ENCODE data around the gene VWA8.

VWA8 gene

DNA sequence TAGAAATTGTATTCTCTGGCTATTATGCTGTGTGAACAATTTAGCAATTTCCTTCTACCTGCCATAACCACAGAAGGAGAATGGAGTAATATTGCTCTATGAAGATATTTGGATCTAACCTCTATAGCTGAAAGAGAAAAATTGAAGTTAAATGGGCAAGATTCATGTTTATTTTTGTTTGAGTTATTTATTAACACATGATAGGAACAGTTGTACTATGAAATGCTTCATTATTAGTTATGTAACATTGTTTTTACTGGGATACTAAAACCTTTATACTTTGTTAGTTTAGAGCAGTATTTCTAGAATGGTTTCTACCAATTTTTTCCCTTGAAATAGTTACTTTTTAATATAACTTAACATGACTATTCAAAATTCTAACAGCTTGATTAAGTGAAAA is 27.3 kb upstream of the VWA8 start:
- Histone ChIP-seq H3K27ac (ENCODE audit: low read length) (no peak overlapping the region), H3K36me3 (ENCODE audit: control insufficient read depth in 2 of 2, insufficient read depth in 2 of 2, low read length in 2 of 2) (no peaks in the 10 kb centered on the region), H3K4me3 (ENCODE audit: low read length in 2 of 2) (no peak overlapping the region), H3K9me3 (ENCODE audit: control insufficient read depth in 2 of 2, low read length in 2 of 2) (no peaks in the 10 kb centered on the region), H3K9ac (ENCODE audit: low read length in 2 of 2) (no peak overlapping the region), H3K27me3 (ENCODE audit: control insufficient read depth in 1 of 2, insufficient read depth in 2 of 2, low read length in 2 of 2) (no peaks in the 10 kb centered on the region), H3K4me1 (ENCODE audit: control insufficient read depth, insufficient read depth, low read length) (no peaks in the 10 kb centered on the region)

DNA sequence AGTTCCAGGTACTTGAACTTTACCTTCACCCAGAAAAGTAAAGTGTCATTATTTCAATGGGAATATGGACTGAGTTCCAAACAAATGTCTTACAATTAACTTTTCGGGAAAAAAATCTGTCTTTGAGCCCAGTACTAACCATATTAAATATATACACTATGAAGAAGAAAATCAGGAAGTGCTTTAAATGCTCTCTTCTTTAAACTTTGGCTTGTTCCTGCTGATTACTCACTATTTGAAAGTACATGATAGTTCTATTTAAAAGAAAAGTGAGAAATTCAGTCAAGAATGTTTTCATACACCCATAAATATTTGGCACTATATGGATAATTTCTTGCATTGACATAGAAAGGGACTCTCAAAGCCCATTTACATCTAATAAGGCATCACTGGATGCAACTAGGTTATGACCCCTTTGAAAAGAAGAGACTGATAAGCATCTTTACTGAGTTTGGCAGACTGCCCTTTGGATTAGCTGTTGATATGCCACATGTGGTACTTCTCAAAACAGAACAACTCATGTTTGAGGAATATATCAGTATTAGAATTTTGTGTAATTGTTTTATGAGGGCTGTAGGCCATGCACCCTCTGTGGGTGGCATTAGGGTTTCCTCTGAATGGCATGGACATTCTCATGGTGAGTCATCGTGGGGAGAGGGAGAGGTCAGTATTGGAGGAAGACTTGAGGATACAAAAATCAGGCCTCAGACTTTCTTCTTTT is 25.0 kb upstream of the VWA8 start:
- Histone ChIP-seq H3K4me3 (ENCODE audit: low read length in 2 of 2) (no peak overlapping the region), H3K27ac (ENCODE audit: low read length) (no peak overlapping the region), H3K9ac (ENCODE audit: low read length in 2 of 2) (no peak overlapping the region), H3K4me1 (ENCODE audit: control insufficient read depth, insufficient read depth, low read length) (no peaks in the 10 kb centered on the region), H3K36me3 (ENCODE audit: control insufficient read depth in 2 of 2, insufficient read depth in 2 of 2, low read length in 2 of 2) (no peaks in the 10 kb centered on the region), H3K27me3 (ENCODE audit: control insufficient read depth in 1 of 2, insufficient read depth in 2 of 2, low read length in 2 of 2) (no peaks in the 10 kb centered on the region), H3K9me3 (ENCODE audit: control insufficient read depth in 2 of 2, low read length in 2 of 2) (no peaks in the 10 kb centered on the region)

DNA sequence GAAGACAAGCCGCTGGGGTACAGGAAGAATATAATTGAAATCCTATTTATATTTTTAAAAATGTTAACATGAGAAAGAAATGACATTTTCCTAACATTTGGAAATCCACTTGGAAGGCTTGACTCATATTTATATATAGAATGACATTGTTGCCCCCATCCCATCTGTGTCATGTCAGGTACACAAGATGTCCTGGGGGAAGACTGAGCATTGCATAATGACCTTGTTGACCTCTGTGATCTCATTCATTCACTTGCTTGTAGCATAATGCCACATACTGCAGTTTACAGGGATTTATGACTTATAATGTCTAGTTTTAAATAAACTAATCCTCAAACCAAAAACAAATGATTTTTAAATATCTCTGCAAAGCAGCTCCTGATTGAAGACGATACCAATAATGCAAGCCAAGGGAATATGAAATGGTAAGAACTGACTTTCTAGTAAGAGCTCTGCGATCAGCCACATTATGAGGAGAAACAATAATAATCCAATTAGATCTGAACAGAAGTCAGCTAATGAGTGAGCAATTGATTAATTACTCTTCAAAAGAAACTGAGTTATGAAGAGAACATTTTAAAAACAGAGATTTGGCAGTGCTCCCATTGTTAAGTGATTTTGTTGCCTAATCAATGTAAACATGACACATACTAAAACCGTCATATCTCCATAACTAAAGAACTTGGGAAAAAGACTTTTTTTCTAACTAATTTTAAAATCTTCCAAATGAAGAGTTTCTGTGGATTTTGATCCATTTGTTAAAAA is 21.2 kb upstream of the VWA8 start:
- no peaks in the 10 kb centered on the region for H3K9me3 ChIP-seq (ENCODE audit: control insufficient read depth in 2 of 2, low read length in 2 of 2)
- no peaks in the 10 kb centered on the region for H3K27me3 ChIP-seq (ENCODE audit: control insufficient read depth in 1 of 2, insufficient read depth in 2 of 2, low read length in 2 of 2)
- H3K36me3 ChIP-seq (ENCODE audit: control insufficient read depth in 2 of 2, insufficient read depth in 2 of 2, low read length in 2 of 2): no peaks in the 10 kb centered on the region
- H3K9ac ChIP-seq (ENCODE audit: low read length in 2 of 2): no peak overlapping the region
- H3K4me3 ChIP-seq (ENCODE audit: low read length in 2 of 2): no peak overlapping the region
- no peak overlapping the region for H3K27ac ChIP-seq (ENCODE audit: low read length)
- no peaks in the 10 kb centered on the region for H3K4me1 ChIP-seq (ENCODE audit: control insufficient read depth, insufficient read depth, low read length)

DNA sequence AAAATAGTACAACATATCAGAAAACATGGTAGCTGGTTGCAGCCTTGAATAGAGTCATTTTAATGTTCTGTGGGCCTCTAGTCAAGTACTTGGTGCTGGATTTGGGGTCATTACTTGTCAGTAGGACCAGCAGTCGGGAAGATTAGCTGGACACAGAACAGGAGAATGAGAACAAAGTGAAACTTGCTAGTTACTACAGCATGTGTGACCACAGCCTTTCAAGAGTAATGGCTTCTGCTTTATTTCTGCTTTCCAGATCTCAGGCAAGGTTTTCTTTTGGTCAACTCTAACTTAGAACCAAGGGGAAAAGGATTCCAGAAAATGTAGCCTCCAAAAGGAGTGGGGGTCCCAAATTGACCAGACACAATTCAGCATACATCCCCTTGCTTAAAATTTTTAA is 17.1 kb upstream of the VWA8 start:
- H3K4me1 ChIP-seq (ENCODE audit: control insufficient read depth, insufficient read depth, low read length): no peaks in the 10 kb centered on the region
- no peaks in the 10 kb centered on the region for H3K36me3 ChIP-seq (ENCODE audit: control insufficient read depth in 2 of 2, insufficient read depth in 2 of 2, low read length in 2 of 2)
- no peak overlapping the region for H3K4me3 ChIP-seq (ENCODE audit: low read length in 2 of 2)
- H3K9ac ChIP-seq (ENCODE audit: low read length in 2 of 2): no peak overlapping the region
- no peak overlapping the region for H3K27ac ChIP-seq (ENCODE audit: low read length)
- H3K9me3 ChIP-seq (ENCODE audit: control insufficient read depth in 2 of 2, low read length in 2 of 2): no peaks in the 10 kb centered on the region
- no peaks in the 10 kb centered on the region for H3K27me3 ChIP-seq (ENCODE audit: control insufficient read depth in 1 of 2, insufficient read depth in 2 of 2, low read length in 2 of 2)

DNA sequence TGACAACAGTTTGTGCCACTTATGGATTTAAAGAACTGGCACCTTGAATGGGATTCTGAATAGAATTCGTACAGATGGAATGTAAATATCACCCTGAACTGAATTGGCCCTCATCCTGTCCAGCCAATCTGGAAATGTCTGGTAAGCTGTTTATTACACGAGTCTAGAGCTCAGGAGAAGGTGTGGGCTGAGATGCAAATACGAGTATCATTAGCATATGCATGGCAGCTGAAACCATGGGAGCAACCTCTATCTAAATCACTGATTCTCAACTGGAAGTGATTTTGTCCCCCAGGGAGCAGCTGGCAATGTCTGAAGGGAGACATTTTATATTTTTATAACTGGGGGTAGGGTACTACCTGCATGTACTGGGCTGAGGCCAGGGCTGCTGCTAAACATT is 15.6 kb upstream of the VWA8 start:
- H3K9ac ChIP-seq (ENCODE audit: low read length in 2 of 2): no peak overlapping the region
- no peaks in the 10 kb centered on the region for H3K4me1 ChIP-seq (ENCODE audit: control insufficient read depth, insufficient read depth, low read length)
- H3K36me3 ChIP-seq (ENCODE audit: control insufficient read depth in 2 of 2, insufficient read depth in 2 of 2, low read length in 2 of 2): no peaks in the 10 kb centered on the region
- H3K9me3 ChIP-seq (ENCODE audit: control insufficient read depth in 2 of 2, low read length in 2 of 2): no peaks in the 10 kb centered on the region
- H3K4me3 ChIP-seq (ENCODE audit: low read length in 2 of 2): no peak overlapping the region
- no peaks in the 10 kb centered on the region for H3K27me3 ChIP-seq (ENCODE audit: control insufficient read depth in 1 of 2, insufficient read depth in 2 of 2, low read length in 2 of 2)
- H3K27ac ChIP-seq (ENCODE audit: low read length): no peak overlapping the region

DNA sequence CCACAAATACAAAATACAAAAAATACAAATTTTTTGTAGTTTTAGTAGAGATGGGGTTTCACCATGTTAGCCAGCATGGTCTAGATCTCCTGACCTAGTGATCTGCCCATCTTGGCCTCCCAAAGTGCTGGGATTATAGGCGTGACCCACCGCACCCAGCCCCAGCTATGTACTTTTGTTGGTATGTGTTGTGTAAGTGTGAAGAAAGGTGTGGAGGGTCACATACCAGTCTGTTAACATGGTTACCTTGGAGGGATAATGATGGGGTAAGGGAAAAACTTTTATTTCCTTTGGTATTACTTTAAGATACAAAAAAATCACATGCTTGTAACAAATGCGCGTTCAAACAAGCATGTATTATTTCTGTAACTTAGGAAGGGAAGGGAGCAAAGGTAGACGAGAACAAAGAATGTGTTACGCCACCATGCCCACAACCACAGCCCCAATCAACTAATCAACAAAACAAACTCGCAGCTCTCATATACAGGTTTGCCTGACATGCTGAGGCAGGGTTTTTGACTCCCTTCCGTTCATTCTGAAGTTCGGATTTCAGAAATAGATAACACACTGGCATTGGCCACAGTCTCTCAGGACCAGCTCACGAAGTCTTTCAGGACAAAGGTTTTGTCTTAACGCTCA is 13.5 kb upstream of the VWA8 start:
- H3K4me1 ChIP-seq (ENCODE audit: control insufficient read depth, insufficient read depth, low read length): no peaks in the 10 kb centered on the region
- H3K27ac ChIP-seq (ENCODE audit: low read length): no peak overlapping the region
- H3K9me3 ChIP-seq (ENCODE audit: control insufficient read depth in 2 of 2, low read length in 2 of 2): no peaks in the 10 kb centered on the region
- no peak overlapping the region for H3K4me3 ChIP-seq (ENCODE audit: low read length in 2 of 2)
- no peaks in the 10 kb centered on the region for H3K36me3 ChIP-seq (ENCODE audit: control insufficient read depth in 2 of 2, insufficient read depth in 2 of 2, low read length in 2 of 2)
- H3K27me3 ChIP-seq (ENCODE audit: control insufficient read depth in 1 of 2, insufficient read depth in 2 of 2, low read length in 2 of 2): no peaks in the 10 kb centered on the region
- H3K9ac ChIP-seq (ENCODE audit: low read length in 2 of 2): no peak overlapping the region

DNA sequence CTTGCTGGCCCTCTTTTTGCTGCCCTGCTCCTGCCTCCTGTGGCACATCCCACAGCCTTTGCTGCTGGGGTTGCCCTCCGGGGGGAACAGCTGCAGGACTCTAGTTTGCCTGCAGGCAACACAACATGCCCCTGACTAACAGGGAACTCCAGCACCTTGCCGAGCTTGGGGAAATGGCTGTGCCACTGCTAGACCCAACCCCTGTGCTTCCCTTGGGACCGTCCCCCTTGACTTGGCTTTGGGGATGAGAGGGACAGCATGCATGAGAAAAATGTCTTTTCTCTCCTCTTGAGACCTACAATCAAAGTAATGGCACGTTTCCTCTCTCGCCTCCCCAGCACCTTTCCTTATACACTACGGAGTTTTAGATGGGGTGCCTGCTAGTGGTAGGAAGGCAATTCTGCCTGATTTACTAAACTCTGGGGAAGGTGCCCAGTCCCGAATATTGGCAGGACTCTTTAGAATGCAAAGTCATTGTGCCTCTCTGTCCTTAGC is 12.4 kb upstream of the VWA8 start:
- Histone ChIP-seq H3K36me3 (ENCODE audit: control insufficient read depth in 2 of 2, insufficient read depth in 2 of 2, low read length in 2 of 2) (no peaks in the 10 kb centered on the region), H3K9ac (ENCODE audit: low read length in 2 of 2) (no peak overlapping the region), H3K27ac (ENCODE audit: low read length) (no peak overlapping the region), H3K27me3 (ENCODE audit: control insufficient read depth in 1 of 2, insufficient read depth in 2 of 2, low read length in 2 of 2) (no peaks in the 10 kb centered on the region), H3K4me3 (ENCODE audit: low read length in 2 of 2) (no peak overlapping the region), H3K4me1 (ENCODE audit: control insufficient read depth, insufficient read depth, low read length) (no peaks in the 10 kb centered on the region), H3K9me3 (ENCODE audit: control insufficient read depth in 2 of 2, low read length in 2 of 2) (no peaks in the 10 kb centered on the region)

DNA sequence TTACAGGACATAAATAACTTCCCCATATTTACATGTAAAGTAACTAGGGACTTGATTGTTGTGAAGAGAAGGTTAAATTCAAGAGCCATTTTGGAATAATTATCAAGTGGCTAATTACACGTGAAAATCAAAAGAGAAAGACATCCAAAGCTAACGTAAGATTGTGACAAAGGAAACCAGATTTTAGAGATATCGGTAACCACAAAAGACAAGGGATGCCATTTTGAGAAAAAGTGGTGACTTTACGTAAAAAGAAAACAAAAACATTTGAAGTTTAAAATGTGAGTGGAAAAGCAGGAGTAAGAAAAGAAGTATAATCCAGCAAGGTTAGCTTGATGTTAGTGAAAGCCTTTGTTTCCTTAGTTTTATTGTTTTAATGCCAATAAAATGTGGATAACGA is 10.9 kb upstream of the VWA8 start:
- Histone ChIP-seq H3K36me3 (ENCODE audit: control insufficient read depth in 2 of 2, insufficient read depth in 2 of 2, low read length in 2 of 2) (no peaks in the 10 kb centered on the region), H3K27ac (ENCODE audit: low read length) (no peak overlapping the region), H3K27me3 (ENCODE audit: control insufficient read depth in 1 of 2, insufficient read depth in 2 of 2, low read length in 2 of 2) (no peaks in the 10 kb centered on the region), H3K9me3 (ENCODE audit: control insufficient read depth in 2 of 2, low read length in 2 of 2) (no peaks in the 10 kb centered on the region), H3K4me1 (ENCODE audit: control insufficient read depth, insufficient read depth, low read length) (no peaks in the 10 kb centered on the region), H3K4me3 (ENCODE audit: low read length in 2 of 2) (no peak overlapping the region), H3K9ac (ENCODE audit: low read length in 2 of 2) (no peak overlapping the region)

DNA sequence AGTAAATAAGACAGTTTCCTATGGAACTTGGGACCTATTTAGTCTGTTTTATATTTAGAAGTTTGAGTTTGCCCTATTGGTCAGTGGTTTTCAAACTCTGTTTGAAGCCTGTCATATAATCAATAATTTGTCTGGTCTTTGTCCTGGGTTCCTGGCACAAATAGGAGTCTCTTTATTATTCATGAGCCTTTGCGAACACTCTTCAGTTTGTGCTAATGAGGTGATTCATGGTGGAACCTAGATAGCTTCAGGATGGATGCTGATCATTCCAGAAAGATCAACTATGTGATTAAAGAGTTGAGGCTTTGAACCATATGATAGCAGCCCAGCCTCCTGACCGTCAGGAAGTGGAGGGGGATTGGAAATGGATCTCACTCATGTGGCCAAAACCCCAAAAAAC is 10.0 kb upstream of the VWA8 start:
- H3K9me3 ChIP-seq (ENCODE audit: control insufficient read depth in 2 of 2, low read length in 2 of 2): no peaks in the 10 kb centered on the region
- H3K36me3 ChIP-seq (ENCODE audit: control insufficient read depth in 2 of 2, insufficient read depth in 2 of 2, low read length in 2 of 2): no peaks in the 10 kb centered on the region
- no peaks in the 10 kb centered on the region for H3K27me3 ChIP-seq (ENCODE audit: control insufficient read depth in 1 of 2, insufficient read depth in 2 of 2, low read length in 2 of 2)
- H3K4me3 ChIP-seq (ENCODE audit: low read length in 2 of 2): no peak overlapping the region
- H3K27ac ChIP-seq (ENCODE audit: low read length): no peak overlapping the region
- no peaks in the 10 kb centered on the region for H3K4me1 ChIP-seq (ENCODE audit: control insufficient read depth, insufficient read depth, low read length)
- no peak overlapping the region for H3K9ac ChIP-seq (ENCODE audit: low read length in 2 of 2)

DNA sequence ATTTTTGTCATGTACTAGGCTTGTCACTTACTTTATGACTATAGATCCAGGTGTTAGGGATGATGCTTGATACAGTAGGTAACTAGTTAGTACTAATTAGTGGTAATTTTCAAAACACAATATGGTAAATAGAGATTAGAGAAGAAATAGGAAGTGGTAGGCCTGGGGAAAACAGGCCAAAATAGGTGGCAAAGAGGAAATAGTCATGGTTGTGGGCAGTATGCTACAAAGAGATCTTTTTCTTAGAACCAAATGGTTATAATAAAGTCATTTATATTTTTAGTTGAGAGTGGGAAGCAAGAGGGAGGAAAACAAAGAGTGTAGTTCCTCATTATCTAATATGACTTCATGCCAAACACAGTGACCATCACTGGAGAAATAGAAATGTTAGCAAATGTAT is 9.1 kb upstream of the VWA8 start:
- Histone ChIP-seq H3K4me1 (ENCODE audit: control insufficient read depth, insufficient read depth, low read length) (no peaks in the 10 kb centered on the region), H3K27ac (ENCODE audit: low read length) (no peak overlapping the region), H3K27me3 (ENCODE audit: control insufficient read depth in 1 of 2, insufficient read depth in 2 of 2, low read length in 2 of 2) (no peaks in the 10 kb centered on the region), H3K9me3 (ENCODE audit: control insufficient read depth in 2 of 2, low read length in 2 of 2) (no peaks in the 10 kb centered on the region), H3K4me3 (ENCODE audit: low read length in 2 of 2) (no peak overlapping the region), H3K9ac (ENCODE audit: low read length in 2 of 2) (no peak overlapping the region), H3K36me3 (ENCODE audit: control insufficient read depth in 2 of 2, insufficient read depth in 2 of 2, low read length in 2 of 2) (no peaks in the 10 kb centered on the region)

DNA sequence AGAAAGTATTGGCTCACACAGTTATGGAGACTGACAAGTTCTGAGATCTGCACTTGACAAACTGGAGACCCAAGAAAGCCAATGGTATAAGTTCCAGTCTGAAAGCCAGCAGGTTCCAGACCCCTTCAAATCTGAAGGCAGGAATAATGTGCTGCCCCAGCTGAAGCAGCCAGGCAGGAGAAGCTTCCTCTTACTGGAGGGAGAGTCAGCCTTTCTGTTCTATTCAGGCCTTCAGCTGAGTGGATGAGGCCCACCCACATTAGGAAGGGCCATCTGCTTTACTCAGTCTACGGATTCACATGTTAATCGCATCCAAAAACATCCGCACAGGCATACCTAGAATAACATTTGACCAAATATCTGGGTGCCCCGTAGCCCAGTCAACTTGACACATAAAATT is 8.2 kb upstream of the VWA8 start:
- Histone ChIP-seq H3K9ac (ENCODE audit: low read length in 2 of 2) (no peak overlapping the region), H3K27ac (ENCODE audit: low read length) (no peak overlapping the region), H3K27me3 (ENCODE audit: control insufficient read depth in 1 of 2, insufficient read depth in 2 of 2, low read length in 2 of 2) (no peaks in the 10 kb centered on the region), H3K4me1 (ENCODE audit: control insufficient read depth, insufficient read depth, low read length) (no peaks in the 10 kb centered on the region), H3K9me3 (ENCODE audit: control insufficient read depth in 2 of 2, low read length in 2 of 2) (no peaks in the 10 kb centered on the region), H3K4me3 (ENCODE audit: low read length in 2 of 2) (no peak overlapping the region), H3K36me3 (ENCODE audit: control insufficient read depth in 2 of 2, insufficient read depth in 2 of 2, low read length in 2 of 2) (no peaks in the 10 kb centered on the region)

Data from stomach smooth muscle (tissue), 2 donors.